Osteoblast (primary cell): ENCODE results near the gene ADGRB3. TPM values are rescaled to one million over a fixed set of nuclear protein-coding genes. Genes with fewer than 3 reads are reported as not detected.
A peak's percentile ranks its signal among the peaks of the same experiment; 100 is the strongest.

Source experiments
- DNase-seq: peaks from one replicate; pipeline ENCODE4 v3.0.0; 2011; ENCODE audit warnings: low spot score, mixed read lengths; ENCODE audit not compliant: insufficient read length; ENCODE audit errors: missing footprints
- H2AFZ ChIP-seq: 2 replicates; pipeline ENCODE4 v1.6.0; 2011; ENCODE audit warnings: mild to moderate bottlenecking, low read length
- H3K27ac ChIP-seq: 2 replicates; pipeline ENCODE4 v1.5.1; 2011; ENCODE audit warnings: mild to moderate bottlenecking, low read depth, low read length, moderate library complexity
- H3K27me3 ChIP-seq: 2 replicates; pipeline ENCODE4 v1.6.0; 2012; ENCODE audit warnings: mild to moderate bottlenecking, control low read depth, inconsistent platforms, low read length, moderate library complexity; ENCODE audit not compliant: insufficient read depth
- H3K36me3 ChIP-seq: 2 replicates; pipeline ENCODE4 v1.5.1; 2011; ENCODE audit warnings: mild to moderate bottlenecking, low read length, control low read depth, moderate library complexity; ENCODE audit not compliant: insufficient read depth
- H3K4me1 ChIP-seq: 2 replicates; pipeline ENCODE4 v1.5.1; 2011; ENCODE audit warnings: mild to moderate bottlenecking, low read length, control low read depth, moderate library complexity; ENCODE audit not compliant: insufficient read depth
- H3K4me2 ChIP-seq: 2 replicates; pipeline ENCODE4 v1.6.0; 2011; ENCODE audit warnings: mild to moderate bottlenecking, low read length; ENCODE audit not compliant: insufficient read depth
- H3K4me3 ChIP-seq: fragments of 200-600 bp; sonication (generic); 3 replicates; pipeline ENCODE4 v1.5.1; 2012; ENCODE audit warnings: mild to moderate bottlenecking, low read length, inconsistent platforms; ENCODE audit not compliant: insufficient read depth
- H3K79me2 ChIP-seq: 2 replicates; pipeline ENCODE4 v1.6.0; 2012; ENCODE audit warnings: mild to moderate bottlenecking, low read length, control low read depth, inconsistent platforms; ENCODE audit not compliant: insufficient read depth
- H3K9me3 ChIP-seq: 2 replicates; pipeline ENCODE4 v1.5.1; 2011; ENCODE audit warnings: low read depth, low read length, control low read depth
- H4K20me1 ChIP-seq: 2 replicates; pipeline ENCODE4 v1.6.0; 2012; ENCODE audit warnings: mild to moderate bottlenecking, low read length, control low read depth; ENCODE audit not compliant: insufficient read depth
- CTCF ChIP-seq: IDR thresholded peaks from 2 replicates; pipeline ENCODE4 v1.5.1; 2011; ENCODE audit warnings: mild to moderate bottlenecking, low read depth, low read length, moderate library complexity; ENCODE audit errors: extremely low read depth
- total RNA-seq: library from RNA; depleted of rRNA; stranded (reverse); fragments of >200 nt; gene quantifications from 2 replicates; pipeline ENCODE4 v1.2.3, GENCODE V29; 2012

ADGRB3 gene
- total RNA-seq, 1 donor: not detected

DNA sequence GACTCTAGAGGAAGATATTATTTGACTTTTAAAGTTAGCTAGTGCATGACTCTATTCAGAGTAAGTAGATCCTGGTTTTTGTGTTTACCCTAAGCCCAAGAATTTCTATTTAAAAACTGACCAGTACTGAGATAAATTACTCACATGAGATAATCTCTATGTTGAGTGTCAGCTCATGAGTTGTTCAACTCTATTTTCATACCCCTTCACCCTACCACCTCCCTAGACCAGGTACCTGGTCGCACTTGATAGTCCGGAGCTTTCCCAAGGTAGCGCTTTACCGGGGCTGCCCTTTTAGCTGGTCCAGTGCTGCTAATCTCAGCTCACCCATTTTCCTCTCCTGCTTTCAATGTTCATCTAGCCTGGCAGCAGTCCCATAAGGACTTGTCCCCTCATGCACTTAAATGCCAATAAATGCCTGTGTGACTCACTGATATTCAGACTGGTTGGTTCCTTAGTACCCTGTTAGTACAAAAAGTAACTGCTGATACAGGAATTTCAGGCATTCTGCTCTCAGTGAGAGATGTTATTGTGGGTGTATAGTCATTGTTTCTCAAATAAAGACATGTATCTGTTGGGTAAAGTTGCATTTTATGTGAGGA lies 503.9 kb downstream of the ADGRB3 start:
- H3K27me3 ChIP-seq: no peaks in the 10 kb centered on the region
- no peak overlapping the region for H3K4me3 ChIP-seq
- no peaks in the 10 kb centered on the region for H3K36me3 ChIP-seq
- H4K20me1 ChIP-seq: no peaks in the 10 kb centered on the region
- DNase-seq: no peak
- no peak overlapping the region for H2AFZ ChIP-seq
- no peak for TF ChIP-seq CTCF
- H3K9me3 ChIP-seq: no peaks in the 10 kb centered on the region
- H3K4me1 ChIP-seq: no peaks in the 10 kb centered on the region
- no peaks in the 10 kb centered on the region for H3K79me2 ChIP-seq
- no peak overlapping the region for H3K4me2 ChIP-seq
- no peak overlapping the region for H3K27ac ChIP-seq

- no peak for DNase-seq
- no peak overlapping the region for H2AFZ ChIP-seq
- H3K36me3 ChIP-seq: no peaks in the 10 kb centered on the region
- H3K9me3 ChIP-seq: no peaks in the 10 kb centered on the region
- no peak overlapping the region for H3K4me2 ChIP-seq
- H3K79me2 ChIP-seq: no peaks in the 10 kb centered on the region
- H3K4me1 ChIP-seq: no peaks in the 10 kb centered on the region
- no peaks in the 10 kb centered on the region for H3K27me3 ChIP-seq
- no peak overlapping the region for H3K4me3 ChIP-seq
- H4K20me1 ChIP-seq: no peaks in the 10 kb centered on the region
- no peak overlapping the region for H3K27ac ChIP-seq
- no peak for TF ChIP-seq CTCF
Observed at GRCh38 chr6:69145062-69145461, 510.0 kb downstream of the ADGRB3 start.

DNA sequence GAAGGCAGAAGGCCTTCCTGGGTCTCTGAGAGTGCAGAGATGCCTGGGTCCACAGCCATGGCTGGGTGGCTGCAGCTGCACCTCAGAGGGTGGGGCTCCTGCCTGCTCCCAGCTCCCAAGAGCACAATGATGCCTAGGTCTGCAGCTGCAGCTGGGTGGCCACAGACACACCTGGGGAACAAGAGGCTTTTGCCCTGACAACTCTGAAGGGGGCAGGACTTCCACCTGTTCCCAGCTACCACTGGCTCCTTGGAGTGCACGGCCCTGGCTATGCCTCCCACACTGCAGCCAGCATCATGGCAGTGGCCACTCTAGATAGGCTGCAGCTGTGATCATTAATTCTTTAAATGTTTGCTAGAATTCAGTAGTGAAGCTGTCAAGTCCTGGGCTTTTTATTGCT lies 511.3 kb downstream of the ADGRB3 start:
- no peak for DNase-seq
- no peak overlapping the region for H2AFZ ChIP-seq
- no peak for TF ChIP-seq CTCF
- no peak overlapping the region for H3K4me3 ChIP-seq
- no peaks in the 10 kb centered on the region for H4K20me1 ChIP-seq
- no peaks in the 10 kb centered on the region for H3K4me1 ChIP-seq
- H3K27me3 ChIP-seq: no peaks in the 10 kb centered on the region
- H3K4me2 ChIP-seq: no peak overlapping the region
- H3K9me3 ChIP-seq: no peaks in the 10 kb centered on the region
- H3K79me2 ChIP-seq: no peaks in the 10 kb centered on the region
- H3K36me3 ChIP-seq: no peaks in the 10 kb centered on the region
- no peak overlapping the region for H3K27ac ChIP-seq

DNA sequence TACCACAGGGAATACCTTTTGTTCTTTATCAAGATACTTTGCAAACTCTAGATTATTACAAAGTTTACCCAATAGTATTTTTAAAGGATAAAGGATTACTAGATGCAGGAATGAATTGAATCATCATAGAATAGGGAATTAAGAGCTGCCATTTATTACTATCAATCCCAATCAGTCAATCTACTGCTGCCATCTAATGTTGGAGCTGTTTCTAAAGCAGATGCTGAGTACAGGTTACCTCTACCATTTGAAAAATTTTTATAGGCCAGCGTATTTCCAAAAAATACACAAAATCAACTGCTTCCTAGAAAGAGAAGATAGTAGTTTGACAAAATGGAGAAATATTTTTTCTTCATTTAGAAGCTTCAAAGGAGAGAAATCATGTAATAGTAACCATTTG lies 520.4 kb downstream of the ADGRB3 start:
- no peaks in the 10 kb centered on the region for H4K20me1 ChIP-seq
- H3K27ac ChIP-seq: no peak overlapping the region
- no peaks in the 10 kb centered on the region for H3K9me3 ChIP-seq
- no peaks in the 10 kb centered on the region for H3K36me3 ChIP-seq
- H3K79me2 ChIP-seq: no peaks in the 10 kb centered on the region
- H3K4me1 ChIP-seq: no peaks in the 10 kb centered on the region
- no peak overlapping the region for H3K4me3 ChIP-seq
- peak; percentile 5 for TF ChIP-seq CTCF
- H3K4me2 ChIP-seq: no peak overlapping the region
- no peaks in the 10 kb centered on the region for H3K27me3 ChIP-seq
- H2AFZ ChIP-seq: no peak overlapping the region
- DNase-seq: no peak
